ENCODE results near the gene TXNL1.
A peak's percentile ranks its signal among the peaks of the same experiment; 100 is the strongest.

Gene TXNL1

DNA sequence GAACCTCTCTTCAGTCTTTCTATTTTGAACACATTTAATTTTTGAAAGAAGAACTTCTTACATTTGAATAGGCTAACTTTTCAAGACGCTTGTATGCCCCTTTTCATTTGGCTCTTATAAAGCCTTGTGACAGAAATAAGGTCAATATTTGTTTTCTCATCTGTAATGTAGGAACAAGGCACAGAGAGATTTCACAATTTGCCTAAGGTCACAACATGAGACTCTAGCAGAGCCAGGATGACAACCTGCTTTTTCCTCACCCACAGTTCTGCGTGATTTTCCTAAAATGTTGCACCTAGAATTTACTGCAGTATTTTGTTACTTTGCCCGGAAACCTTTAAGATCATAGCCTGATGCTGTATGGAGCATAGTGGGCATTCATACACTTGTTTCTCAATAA is 67.4 kb downstream of the TXNL1 start:
- no peak for FAIRE-seq
- TF ChIP-seq, protein P1, sequence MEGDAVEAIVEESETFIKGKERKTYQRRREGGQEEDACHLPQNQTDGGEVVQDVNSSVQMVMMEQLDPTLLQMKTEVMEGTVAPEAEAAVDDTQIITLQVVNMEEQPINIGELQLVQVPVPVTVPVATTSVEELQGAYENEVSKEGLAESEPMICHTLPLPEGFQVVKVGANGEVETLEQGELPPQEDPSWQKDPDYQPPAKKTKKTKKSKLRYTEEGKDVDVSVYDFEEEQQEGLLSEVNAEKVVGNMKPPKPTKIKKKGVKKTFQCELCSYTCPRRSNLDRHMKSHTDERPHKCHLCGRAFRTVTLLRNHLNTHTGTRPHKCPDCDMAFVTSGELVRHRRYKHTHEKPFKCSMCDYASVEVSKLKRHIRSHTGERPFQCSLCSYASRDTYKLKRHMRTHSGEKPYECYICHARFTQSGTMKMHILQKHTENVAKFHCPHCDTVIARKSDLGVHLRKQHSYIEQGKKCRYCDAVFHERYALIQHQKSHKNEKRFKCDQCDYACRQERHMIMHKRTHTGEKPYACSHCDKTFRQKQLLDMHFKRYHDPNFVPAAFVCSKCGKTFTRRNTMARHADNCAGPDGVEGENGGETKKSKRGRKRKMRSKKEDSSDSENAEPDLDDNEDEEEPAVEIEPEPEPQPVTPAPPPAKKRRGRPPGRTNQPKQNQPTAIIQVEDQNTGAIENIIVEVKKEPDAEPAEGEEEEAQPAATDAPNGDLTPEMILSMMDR (IDR thresholded peaks at IDR 0.05; ENCODE audit: insufficient read depth, missing control alignments): no peak
- DNase-seq (ENCODE audit: insufficient read length, low spot score): no peak

- DNase-seq (ENCODE audit: insufficient read length, low spot score) (no peak), FAIRE-seq (peak; percentile 97)
- TF ChIP-seq, protein P1 (IDR thresholded peaks at IDR 0.05; ENCODE audit: insufficient read depth, missing control alignments): no peak
These were observed 69.0 kb downstream of the TXNL1 start for GRCh38 chr18:56569416-56569815.

DNA sequence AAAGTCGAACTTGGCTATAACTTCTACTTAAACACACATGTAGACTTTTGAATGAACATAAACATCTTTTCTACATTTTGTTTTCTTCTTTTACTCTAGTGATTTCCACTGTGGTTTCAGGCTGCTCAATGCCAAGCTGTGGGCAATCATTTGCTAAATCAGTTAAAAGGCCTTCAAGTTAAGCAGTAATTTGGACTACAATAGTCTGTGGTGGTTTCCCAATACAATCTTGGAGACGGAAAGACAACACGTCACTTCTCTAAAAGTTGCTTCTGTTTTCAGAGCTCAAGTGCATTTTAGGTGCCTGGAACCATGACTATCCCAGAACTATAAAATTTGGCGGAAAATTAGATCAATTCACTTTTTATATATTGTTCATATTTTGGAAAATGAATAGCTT is 69.4 kb downstream of the TXNL1 start:
- DNase-seq (ENCODE audit: insufficient read length, low spot score) (no peak), FAIRE-seq (no peak)
- TF ChIP-seq, protein P1 (IDR thresholded peaks at IDR 0.05; ENCODE audit: insufficient read depth, missing control alignments): no peak

DNA sequence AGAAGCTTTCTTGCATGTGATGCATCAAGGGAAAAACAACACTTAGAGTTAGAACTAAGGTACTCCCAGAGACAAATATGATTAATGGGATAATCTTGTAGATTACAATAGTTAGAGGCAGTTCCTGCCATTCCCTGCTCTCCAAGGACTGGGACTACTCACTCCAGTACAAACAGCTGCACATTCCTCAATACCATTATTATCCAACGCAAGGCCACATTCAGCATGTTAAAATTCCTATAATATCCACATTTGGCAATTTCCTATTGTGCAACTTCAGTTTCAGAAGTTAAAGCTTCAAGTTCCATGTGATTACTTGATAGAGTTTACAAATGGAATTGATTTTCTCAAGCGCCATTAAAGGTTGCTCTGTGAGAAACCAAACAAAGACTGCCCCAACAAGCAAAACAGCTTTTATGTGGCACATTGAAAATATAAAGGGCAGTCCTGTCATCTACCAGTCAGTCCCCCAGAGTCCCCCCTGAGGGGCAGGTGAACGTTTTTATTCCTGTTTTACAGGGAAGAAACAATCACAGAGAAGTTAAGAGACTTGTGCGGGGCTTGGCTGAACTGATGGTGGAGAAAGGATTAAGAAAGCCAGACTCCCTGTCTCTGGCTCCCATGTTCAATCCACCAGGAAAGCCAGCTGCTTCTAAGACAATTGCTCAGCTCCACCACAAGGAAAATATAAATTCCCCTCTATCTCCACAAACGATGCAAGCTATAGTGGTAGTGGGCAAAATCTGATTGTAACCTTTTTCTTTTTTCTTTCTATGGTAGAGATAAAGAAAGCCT is 72.6 kb downstream of the TXNL1 start:
- TF ChIP-seq, protein P1 (IDR thresholded peaks at IDR 0.05; ENCODE audit: insufficient read depth, missing control alignments): no peak
- no peak for DNase-seq (ENCODE audit: insufficient read length, low spot score)
- peak; percentile 99 for FAIRE-seq

DNA sequence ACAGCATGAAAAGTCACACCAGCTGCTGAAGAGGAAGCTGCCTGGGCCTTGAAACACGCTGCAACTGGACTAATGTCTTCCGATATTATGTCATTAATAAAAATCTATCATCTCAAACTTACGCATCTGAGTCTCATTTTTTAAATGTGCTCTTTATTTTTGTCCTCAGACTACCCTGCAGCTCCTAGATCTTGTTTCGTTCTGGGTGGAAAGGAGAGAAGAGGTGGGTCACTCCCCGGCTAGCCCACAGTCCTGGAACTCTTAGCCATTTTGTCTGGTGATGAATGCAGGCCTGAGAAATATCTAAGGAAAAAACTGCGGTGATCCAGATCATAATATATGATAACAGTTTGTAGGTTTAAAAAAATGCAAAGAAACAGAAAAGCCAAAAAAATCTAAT is 73.3 kb downstream of the TXNL1 start:
- no peak for DNase-seq (ENCODE audit: insufficient read length, low spot score)
- TF ChIP-seq, protein P1 (IDR thresholded peaks at IDR 0.05; ENCODE audit: insufficient read depth, missing control alignments): no peak
- no peak for FAIRE-seq

- DNase-seq (ENCODE audit: insufficient read length, low spot score): no peak
- no peak for FAIRE-seq
- TF ChIP-seq, protein P1 (IDR thresholded peaks at IDR 0.05; ENCODE audit: insufficient read depth, missing control alignments): no peak
These were observed 74.8 kb downstream of the TXNL1 start for GRCh38 chr18:56563568-56563967.

DNA sequence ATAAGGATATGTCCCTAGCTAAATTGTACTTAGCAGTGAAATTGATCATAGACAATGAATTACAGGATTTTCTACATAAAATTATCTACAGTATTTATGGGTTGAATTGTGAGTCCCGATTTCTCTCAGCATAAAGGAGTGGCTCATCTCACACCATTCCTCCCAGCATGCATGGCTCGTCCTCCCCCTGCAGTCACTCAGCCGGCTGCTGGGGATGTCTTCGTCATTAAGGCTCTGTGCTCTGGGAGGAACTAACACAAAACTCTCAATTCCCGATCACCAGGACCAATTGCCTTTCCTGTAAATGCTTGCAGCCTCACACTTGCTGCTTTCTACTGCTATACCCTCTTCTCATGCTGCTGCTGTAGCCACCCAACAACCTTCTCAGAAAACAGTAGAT is 75.9 kb downstream of the TXNL1 start:
- TF ChIP-seq, protein P1 (IDR thresholded peaks at IDR 0.05; ENCODE audit: insufficient read depth, missing control alignments): no peak
- peak; percentile 93 for FAIRE-seq

More for the DNA sequence above, 75.9 kb downstream of the TXNL1 start:
- no peak for DNase-seq (ENCODE audit: insufficient read length, low spot score)
